Glutamatergic neuron (in vitro differentiated cells): ENCODE data around the gene RAB27A. TPM values are rescaled to one million over a fixed set of nuclear protein-coding genes. Genes with fewer than 3 reads are reported as not detected.

Experiments
- DNase-seq: peaks from one replicate; pipeline ENCODE4 v3.0.0; 2022
- H3K27ac Mint-ChIP-seq: one replicate; pipeline ENCODE4 v1.8.0; 2020; ENCODE audit warnings: mild to moderate bottlenecking, mixed read lengths, inconsistent platforms; ENCODE audit not compliant: unreplicated experiment
- H3K27me3 Mint-ChIP-seq: one replicate; pipeline ENCODE4 v1.8.0; 2020; ENCODE audit warnings: mild to moderate bottlenecking, moderate library complexity, mixed read lengths, inconsistent platforms; ENCODE audit not compliant: unreplicated experiment
- H3K36me3 Mint-ChIP-seq: one replicate; pipeline ENCODE4 v1.8.0; 2020; ENCODE audit warnings: mild to moderate bottlenecking, mixed read lengths, inconsistent platforms; ENCODE audit not compliant: unreplicated experiment
- H3K4me1 Mint-ChIP-seq: one replicate; pipeline ENCODE4 v1.8.0; 2020; ENCODE audit warnings: mild to moderate bottlenecking, low read depth, mixed read lengths, inconsistent platforms; ENCODE audit not compliant: unreplicated experiment
- H3K4me3 Mint-ChIP-seq: one replicate; pipeline ENCODE4 v1.8.0; 2020; ENCODE audit warnings: mild to moderate bottlenecking, mixed read lengths, inconsistent platforms; ENCODE audit not compliant: unreplicated experiment
- H3K9me3 Mint-ChIP-seq: one replicate; pipeline ENCODE4 v1.8.0; 2020; ENCODE audit warnings: mild to moderate bottlenecking, moderate library complexity, mixed read lengths, inconsistent platforms; ENCODE audit not compliant: unreplicated experiment
- CTCF ChIP-seq: fragments of 200-600 bp; sonication (generic); IDR thresholded peaks from one replicate; pipeline ENCODE4 v1.5.0; 2021; ENCODE audit not compliant: partially characterized antibody, unreplicated experiment
- total RNA-seq: library from RNA; stranded (reverse); fragmentation: NEBNext Ultra II Directional; extraction: Animal tissue kit (Norgen Biotek cat#: 25700); gene quantifications from one replicate; pipeline ENCODE4 v1.2.1, GENCODE V29; 2021; ENCODE audit not compliant: unreplicated experiment

Gene RAB27A
- total RNA-seq, 1 donor from 2014 or later: 4.9 TPM

DNA sequence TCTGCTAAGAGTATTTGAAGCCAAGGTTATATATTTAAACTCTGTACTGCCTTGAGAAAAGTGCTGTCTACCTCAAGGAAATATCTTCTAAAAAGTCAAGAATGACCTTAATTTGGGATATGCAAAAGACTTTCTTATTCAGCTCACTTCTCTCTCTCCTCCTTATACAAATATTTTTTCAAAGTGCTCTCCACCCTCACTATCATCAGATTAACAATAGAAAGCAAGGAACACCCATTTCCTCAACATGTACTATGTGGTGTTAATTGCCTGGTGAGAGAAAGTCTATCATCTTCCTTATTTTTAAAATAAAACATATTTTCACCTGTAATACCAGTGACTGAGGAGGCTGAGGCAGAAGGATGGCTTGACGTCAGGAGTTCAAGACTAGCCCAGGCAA lies 48.4 kb downstream of the RAB27A start:
- H3K4me3 Mint-ChIP-seq: no peak overlapping the region
- H3K36me3 Mint-ChIP-seq: no peaks in the 10 kb centered on the region

DNA sequence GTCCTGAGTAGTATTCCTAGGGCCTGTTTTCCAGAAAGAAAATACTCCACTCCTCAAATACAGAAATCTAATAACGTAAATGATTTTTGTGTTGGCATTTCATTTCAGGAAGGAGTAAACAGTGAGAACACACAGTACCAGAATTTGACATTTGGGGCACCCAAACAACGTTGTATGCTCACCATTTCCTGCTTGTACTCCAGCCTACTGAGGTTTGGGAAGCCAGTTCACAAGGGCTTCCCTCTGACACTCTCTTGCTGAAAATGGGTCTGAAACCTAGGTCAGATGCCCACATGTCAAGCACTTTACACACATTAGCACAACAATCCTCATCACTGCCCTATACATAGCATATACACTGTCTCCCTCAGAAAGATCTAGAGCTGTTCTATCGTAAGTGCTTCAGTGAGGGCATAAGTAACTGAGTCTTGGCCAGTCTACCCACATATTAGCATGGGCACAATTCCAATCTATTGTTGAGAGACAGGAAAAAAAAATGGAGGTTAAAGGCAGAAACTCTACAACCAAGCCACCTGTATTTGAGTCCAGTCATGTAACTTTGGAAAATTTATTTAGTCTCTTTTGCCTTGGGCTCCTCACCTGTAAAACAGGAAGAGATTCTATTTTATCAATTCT lies 49.4 kb downstream of the RAB27A start:
- no peaks in the 10 kb centered on the region for H3K9me3 Mint-ChIP-seq
- no peak overlapping the region for H3K27ac Mint-ChIP-seq
- no peaks in the 10 kb centered on the region for H3K36me3 Mint-ChIP-seq
- no peak for TF ChIP-seq CTCF
- no peak for DNase-seq
- no peaks in the 10 kb centered on the region for H3K27me3 Mint-ChIP-seq
- H3K4me1 Mint-ChIP-seq: no peaks in the 10 kb centered on the region
- H3K4me3 Mint-ChIP-seq: no peak overlapping the region

More for the DNA sequence above, 48.4 kb downstream of the RAB27A start:
- Mint-ChIP-seq H3K9me3 (no peaks in the 10 kb centered on the region), H3K27me3 (no peaks in the 10 kb centered on the region), H3K27ac (no peak overlapping the region), H3K4me1 (no peaks in the 10 kb centered on the region)
- TF ChIP-seq CTCF: no peak
- no peak for DNase-seq

DNA sequence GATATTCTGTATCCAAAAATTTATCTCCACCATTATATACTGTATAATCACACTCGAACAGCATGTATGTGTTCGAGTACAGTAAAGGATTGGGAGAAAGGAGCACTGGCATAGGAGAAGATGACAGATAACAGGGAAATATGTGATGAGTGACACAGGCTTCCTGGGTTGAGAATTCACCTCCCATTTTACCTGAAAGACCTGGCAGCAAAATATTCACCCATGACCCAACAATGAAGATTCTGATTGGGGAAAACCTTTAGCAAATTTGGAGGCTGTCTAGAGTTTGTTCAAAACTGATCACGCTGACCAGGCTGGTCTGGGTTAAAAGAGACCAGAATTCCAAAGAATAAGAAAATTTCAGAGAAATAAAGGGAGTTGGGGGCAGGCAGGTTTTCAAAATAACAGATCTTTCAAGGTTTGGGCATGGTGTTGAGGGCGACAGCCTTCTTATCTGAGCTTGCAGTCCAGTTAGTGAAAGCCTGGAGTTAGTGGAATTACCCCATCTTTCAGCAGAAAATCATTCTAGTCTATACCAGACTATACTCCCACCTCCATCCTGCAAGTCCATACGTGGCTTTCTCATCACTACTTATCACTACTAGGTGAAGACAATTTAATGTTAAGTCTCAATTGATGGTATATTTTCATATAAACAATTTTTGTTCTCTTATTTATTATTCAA lies 50.0 kb downstream of the RAB27A start:
- no peak overlapping the region for H3K4me3 Mint-ChIP-seq
- DNase-seq: no peak
- no peaks in the 10 kb centered on the region for H3K36me3 Mint-ChIP-seq
- no peaks in the 10 kb centered on the region for H3K4me1 Mint-ChIP-seq
- TF ChIP-seq CTCF: no peak
- no peak overlapping the region for H3K27ac Mint-ChIP-seq
- H3K9me3 Mint-ChIP-seq: no peaks in the 10 kb centered on the region
- no peaks in the 10 kb centered on the region for H3K27me3 Mint-ChIP-seq

DNA sequence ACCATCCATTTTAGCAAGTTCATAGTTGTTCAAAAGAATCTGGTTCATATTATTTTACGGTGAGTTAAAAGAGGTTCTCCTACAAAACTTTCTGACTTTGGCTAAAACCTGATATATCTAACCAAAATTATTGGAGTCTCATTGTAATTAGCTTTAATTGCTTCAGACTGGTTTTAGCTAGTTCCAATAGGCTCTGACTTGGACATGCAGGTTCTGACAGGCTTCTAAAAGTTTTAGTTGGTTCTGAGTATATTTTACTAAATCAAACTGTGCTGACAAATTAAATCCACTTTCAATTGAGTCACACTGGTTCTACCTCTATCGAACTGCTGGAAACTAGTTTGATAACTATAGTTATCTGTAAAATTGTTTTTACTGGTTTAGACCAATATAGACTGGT lies 50.7 kb downstream of the RAB27A start:
- no peak for DNase-seq
- Mint-ChIP-seq H3K27ac (no peak overlapping the region), H3K9me3 (no peaks in the 10 kb centered on the region), H3K4me3 (no peak overlapping the region), H3K27me3 (no peaks in the 10 kb centered on the region), H3K4me1 (no peaks in the 10 kb centered on the region), H3K36me3 (no peaks in the 10 kb centered on the region)
- TF ChIP-seq CTCF: no peak
